Uterus (tissue), 2 donors: Measurements from ENCODE around the gene ALG14.

Source experiments
- POLR2A ChIP-seq, 2 donors: fragments of 450-650 bp; IDR thresholded peaks; one replicate each; pipeline ENCODE4 v1.6.1; 2016; ENCODE audit warnings: antibody characterized with exemption in 2 of 2, mild to moderate bottlenecking in 1 of 2, moderate library complexity in 1 of 2
- TF ChIP-seq, protein P1 (sequence below), 4 experiments: fragments of 200-600 bp in 2 of 4; fragments of 450-650 bp in 2 of 4; sonication (generic) in 2 of 4; IDR thresholded peaks; one replicate each; pipeline ENCODE4 v1.5.1; 2016 to 2019; ENCODE audit warnings: antibody characterized with exemption in 4 of 4, mild to moderate bottlenecking in 2 of 4, moderate library complexity in 1 of 4

DNA sequence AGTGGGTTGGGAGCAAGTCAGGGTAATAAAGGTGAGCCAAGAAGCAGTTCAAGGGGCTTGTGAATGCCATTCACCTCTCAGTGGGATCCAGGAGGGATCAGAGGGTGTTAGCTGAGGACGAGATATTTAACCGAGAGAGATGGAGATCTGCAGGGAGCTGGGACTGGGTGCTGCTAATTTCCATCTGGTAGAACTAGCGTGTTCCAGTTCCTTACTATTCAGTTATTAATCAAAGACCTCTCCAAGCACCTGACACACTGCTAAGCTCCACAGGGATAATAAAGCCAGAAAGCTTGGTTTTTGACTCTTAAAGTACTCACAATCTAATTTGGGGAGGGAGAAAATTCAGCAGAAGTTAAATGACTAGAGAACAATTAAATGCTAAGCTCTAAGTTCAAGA is 57.7 kb downstream of the ALG14 start:
- TF ChIP-seq, protein P1, sequence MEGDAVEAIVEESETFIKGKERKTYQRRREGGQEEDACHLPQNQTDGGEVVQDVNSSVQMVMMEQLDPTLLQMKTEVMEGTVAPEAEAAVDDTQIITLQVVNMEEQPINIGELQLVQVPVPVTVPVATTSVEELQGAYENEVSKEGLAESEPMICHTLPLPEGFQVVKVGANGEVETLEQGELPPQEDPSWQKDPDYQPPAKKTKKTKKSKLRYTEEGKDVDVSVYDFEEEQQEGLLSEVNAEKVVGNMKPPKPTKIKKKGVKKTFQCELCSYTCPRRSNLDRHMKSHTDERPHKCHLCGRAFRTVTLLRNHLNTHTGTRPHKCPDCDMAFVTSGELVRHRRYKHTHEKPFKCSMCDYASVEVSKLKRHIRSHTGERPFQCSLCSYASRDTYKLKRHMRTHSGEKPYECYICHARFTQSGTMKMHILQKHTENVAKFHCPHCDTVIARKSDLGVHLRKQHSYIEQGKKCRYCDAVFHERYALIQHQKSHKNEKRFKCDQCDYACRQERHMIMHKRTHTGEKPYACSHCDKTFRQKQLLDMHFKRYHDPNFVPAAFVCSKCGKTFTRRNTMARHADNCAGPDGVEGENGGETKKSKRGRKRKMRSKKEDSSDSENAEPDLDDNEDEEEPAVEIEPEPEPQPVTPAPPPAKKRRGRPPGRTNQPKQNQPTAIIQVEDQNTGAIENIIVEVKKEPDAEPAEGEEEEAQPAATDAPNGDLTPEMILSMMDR (IDR thresholded peaks at IDR 0.05), result no peak
- TF ChIP-seq POLR2A (IDR thresholded peaks at IDR 0.05), result no peak
